Measurements from ENCODE around the gene PRKCA.

DNA sequence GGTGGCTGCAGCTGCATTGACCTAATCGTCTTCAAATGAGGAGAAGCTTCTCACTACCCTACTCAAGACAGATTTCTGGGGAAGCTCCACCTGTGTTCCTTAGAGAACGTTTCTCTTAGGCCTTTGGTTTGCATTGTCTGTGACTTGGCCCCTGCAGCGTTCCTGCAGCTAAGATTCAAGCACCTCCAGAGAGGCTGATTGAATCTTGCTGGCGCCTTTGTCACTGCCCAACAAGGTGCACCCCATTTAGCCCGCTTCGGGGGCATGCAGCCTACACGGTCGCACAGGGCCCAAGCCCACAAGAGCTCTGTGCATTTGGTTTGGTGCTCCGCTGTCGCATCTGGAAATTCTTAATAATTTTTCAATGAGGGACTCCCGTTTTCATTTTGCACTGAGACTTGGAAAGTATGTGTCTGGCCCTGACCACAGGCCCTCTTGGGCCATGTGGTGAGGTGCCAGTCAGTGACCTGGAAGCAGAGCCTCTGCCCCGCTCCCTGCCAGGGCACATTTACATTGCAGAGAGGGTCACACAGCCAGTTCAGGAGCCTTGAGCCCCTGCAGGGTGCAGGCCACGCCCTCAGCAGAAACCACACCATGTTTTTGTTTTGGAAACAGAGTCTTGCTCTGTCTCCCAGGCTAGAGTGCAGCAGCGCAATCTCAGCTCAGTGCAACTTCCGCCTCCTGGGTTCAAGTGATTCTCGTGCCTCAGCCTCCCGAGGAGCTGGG lies 481.4 kb downstream of the PRKCA start:
- TF ChIP-seq MXI1 (IDR thresholded peaks at IDR 0.05; ENCODE audit: low read depth, low read length) (no peak), HMGXB4 (CRISPR knock-in tag; IDR thresholded peaks at IDR 0.05) (no peak), SPI1 (IDR thresholded peaks at IDR 0.05; ENCODE audit: borderline replicate concordance, low read depth, low read length) (no peak), RB1 (IDR thresholded peaks at IDR 0.05; ENCODE audit: low read depth) (no peak), SMC3 (conservative IDR thresholded peaks at IDR 0.05; ENCODE audit: insufficient read depth, low read depth, low read length) (no peak), GABPA (tag; conservative IDR thresholded peaks at IDR 0.05; ENCODE audit: low read depth) (no peak), POLR2AphosphoS5 (IDR thresholded peaks at IDR 0.05; ENCODE audit: control insufficient read depth, insufficient read depth, low read depth, low read length) (no peak), JUN (IDR thresholded peaks at IDR 0.05; ENCODE audit: borderline replicate concordance, low read depth, low read length) (no peak), JUN (CRISPR knock-in tag; IDR thresholded peaks at IDR 0.05; ENCODE audit: borderline replicate concordance) (no peak), ZZZ3 (IDR thresholded peaks at IDR 0.05) (no peak), POLR2A (conservative IDR thresholded peaks at IDR 0.05) (no peak), PRMT5 (CRISPR knock-in tag; IDR thresholded peaks at IDR 0.05) (no peak)
- TF ChIP-seq, protein P1, sequence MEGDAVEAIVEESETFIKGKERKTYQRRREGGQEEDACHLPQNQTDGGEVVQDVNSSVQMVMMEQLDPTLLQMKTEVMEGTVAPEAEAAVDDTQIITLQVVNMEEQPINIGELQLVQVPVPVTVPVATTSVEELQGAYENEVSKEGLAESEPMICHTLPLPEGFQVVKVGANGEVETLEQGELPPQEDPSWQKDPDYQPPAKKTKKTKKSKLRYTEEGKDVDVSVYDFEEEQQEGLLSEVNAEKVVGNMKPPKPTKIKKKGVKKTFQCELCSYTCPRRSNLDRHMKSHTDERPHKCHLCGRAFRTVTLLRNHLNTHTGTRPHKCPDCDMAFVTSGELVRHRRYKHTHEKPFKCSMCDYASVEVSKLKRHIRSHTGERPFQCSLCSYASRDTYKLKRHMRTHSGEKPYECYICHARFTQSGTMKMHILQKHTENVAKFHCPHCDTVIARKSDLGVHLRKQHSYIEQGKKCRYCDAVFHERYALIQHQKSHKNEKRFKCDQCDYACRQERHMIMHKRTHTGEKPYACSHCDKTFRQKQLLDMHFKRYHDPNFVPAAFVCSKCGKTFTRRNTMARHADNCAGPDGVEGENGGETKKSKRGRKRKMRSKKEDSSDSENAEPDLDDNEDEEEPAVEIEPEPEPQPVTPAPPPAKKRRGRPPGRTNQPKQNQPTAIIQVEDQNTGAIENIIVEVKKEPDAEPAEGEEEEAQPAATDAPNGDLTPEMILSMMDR (IDR thresholded peaks at IDR 0.05 in 2 of 3, conservative IDR thresholded peaks at IDR 0.05 in 1 of 3; ENCODE audit: insufficient read depth in 2 of 3, low read depth in 1 of 3, low read length in 3 of 3), result no peak
- TF ChIP-seq, protein P2, sequence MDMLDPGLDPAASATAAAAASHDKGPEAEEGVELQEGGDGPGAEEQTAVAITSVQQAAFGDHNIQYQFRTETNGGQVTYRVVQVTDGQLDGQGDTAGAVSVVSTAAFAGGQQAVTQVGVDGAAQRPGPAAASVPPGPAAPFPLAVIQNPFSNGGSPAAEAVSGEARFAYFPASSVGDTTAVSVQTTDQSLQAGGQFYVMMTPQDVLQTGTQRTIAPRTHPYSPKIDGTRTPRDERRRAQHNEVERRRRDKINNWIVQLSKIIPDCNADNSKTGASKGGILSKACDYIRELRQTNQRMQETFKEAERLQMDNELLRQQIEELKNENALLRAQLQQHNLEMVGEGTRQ (CRISPR knock-in tag; IDR thresholded peaks at IDR 0.05), result no peak
- TF ChIP-seq, protein P3, sequence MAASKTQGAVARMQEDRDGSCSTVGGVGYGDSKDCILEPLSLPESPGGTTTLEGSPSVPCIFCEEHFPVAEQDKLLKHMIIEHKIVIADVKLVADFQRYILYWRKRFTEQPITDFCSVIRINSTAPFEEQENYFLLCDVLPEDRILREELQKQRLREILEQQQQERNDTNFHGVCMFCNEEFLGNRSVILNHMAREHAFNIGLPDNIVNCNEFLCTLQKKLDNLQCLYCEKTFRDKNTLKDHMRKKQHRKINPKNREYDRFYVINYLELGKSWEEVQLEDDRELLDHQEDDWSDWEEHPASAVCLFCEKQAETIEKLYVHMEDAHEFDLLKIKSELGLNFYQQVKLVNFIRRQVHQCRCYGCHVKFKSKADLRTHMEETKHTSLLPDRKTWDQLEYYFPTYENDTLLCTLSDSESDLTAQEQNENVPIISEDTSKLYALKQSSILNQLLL (CRISPR knock-in tag; IDR thresholded peaks at IDR 0.05; ENCODE audit: borderline replicate concordance), result no peak

All from K562 (cell line).